B cell (primary cell): ENCODE measurements around the gene PIP4K2C. TPM values are rescaled to one million over a fixed set of nuclear protein-coding genes. Genes with fewer than 3 reads are reported as not detected.

Experiments used
- ATAC-seq: fragments of 200-7000 bp; cut with Tn5 transposase; one replicate; pipeline ENCODE4 v1.10.0; 2021; ENCODE audit warnings: low read depth, mild to moderate bottlenecking, moderate number of reproducible peaks, moderate library complexity
- CTCF ChIA-PET: fragments of 350-600 bp; sonication (Branson Sonifier 250); formaldehyde crosslinking; loops from one replicate; lab custom pipeline; 2021; ENCODE audit warnings: antibody characterized with exemption, inconsistent platforms; lab: Charles Lee
- POLR2A ChIA-PET: fragments of 350-600 bp; sonication (Branson Sonifier 250); formaldehyde crosslinking; loops from one replicate; lab custom pipeline; 2021; ENCODE audit warnings: antibody characterized with exemption; lab: Charles Lee
- DNase-seq: peaks from one replicate; pipeline ENCODE4 v3.0.0; 2013
- H2AFZ ChIP-seq: 2 replicates; pipeline ENCODE4 v1.6.1; 2012; ENCODE audit warnings: mild to moderate bottlenecking, low read depth, low read length; ENCODE audit not compliant: insufficient read depth, poor library complexity, severe bottlenecking
- H3K27ac ChIP-seq, 2 donors: 1 replicate in 1 of 2; 2 replicates in 1 of 2; pipeline ENCODE4 v1.5.1; 2012 to 2013; ENCODE audit warnings: low read length in 2 of 2, mild to moderate bottlenecking in 2 of 2, moderate library complexity in 1 of 2
- H3K27me3 ChIP-seq, 4 experiments: fragments of 200-600 bp in 1 of 4; sonication (generic) in 1 of 4; replicated peaks in 1 of 4; 1 replicate in 2 of 4; 2 replicates in 2 of 4; pipeline versions ENCODE4 v1.6.1 to v1.7.0; 2013 to 2016; ENCODE audit warnings: low read length in 3 of 4, mild to moderate bottlenecking in 2 of 4, mixed read lengths in 1 of 4, moderate library complexity in 1 of 4; ENCODE audit not compliant: insufficient read depth in 4 of 4, control insufficient read depth in 3 of 4; ENCODE audit errors: control extremely low read depth in 1 of 4
- H3K36me3 ChIP-seq, 2 experiments: replicated peaks in 1 of 2; 1 replicate in 1 of 2; 2 replicates in 1 of 2; pipeline versions ENCODE4 v1.6.1 to v1.7.1; 2013; ENCODE audit warnings: low read length in 1 of 2; ENCODE audit not compliant: insufficient read depth in 2 of 2, control insufficient read depth in 1 of 2; ENCODE audit errors: control extremely low read depth in 1 of 2, extremely low read depth in 1 of 2
- H3K4me1 ChIP-seq, 2 donors: fragments of 200-600 bp in 1 of 2; sonication (generic) in 1 of 2; 1 replicate in 1 of 2; 2 replicates in 1 of 2; pipeline versions ENCODE4 v1.5.1 to v1.6.1; 2013 to 2017; ENCODE audit warnings: low read length in 2 of 2; ENCODE audit not compliant: control insufficient read depth in 2 of 2, insufficient read depth in 2 of 2
- H3K4me2 ChIP-seq: replicated peaks from 2 replicates; pipeline ENCODE3; 2012; ENCODE audit warnings: mild to moderate bottlenecking, low read depth, low read length; ENCODE audit not compliant: poor library complexity, severe bottlenecking
- H3K4me3 ChIP-seq, 5 experiments: fragments of 200-600 bp in 1 of 5; sonication (generic) in 1 of 5; 1 replicate in 3 of 5; 2 replicates in 2 of 5; pipeline versions ENCODE4 v1.5.1 to v1.7.0; 2011 to 2016; ENCODE audit warnings: low read length in 4 of 5, mild to moderate bottlenecking in 4 of 5, low read depth in 2 of 5, control low read depth in 1 of 5, moderate library complexity in 1 of 5; ENCODE audit not compliant: insufficient read depth in 1 of 5; ENCODE audit errors: control extremely low read depth in 1 of 5, extremely low read depth in 1 of 5
- H3K79me2 ChIP-seq: fragments of 200-600 bp; sonication (generic); one replicate; pipeline ENCODE4 v1.6.0; 2016; ENCODE audit warnings: low read length; ENCODE audit not compliant: control insufficient read depth, insufficient read depth
- H3K9ac ChIP-seq: fragments of 200-600 bp; sonication (generic); 2 replicates; pipeline ENCODE4 v1.6.1; 2017; ENCODE audit warnings: mild to moderate bottlenecking, low read length, moderate library complexity
- H3K9me3 ChIP-seq, 3 donors: one replicate each; pipeline versions ENCODE4 v1.6.1 to v1.7.1; 2013; ENCODE audit warnings: low read length in 2 of 3; ENCODE audit not compliant: control insufficient read depth in 2 of 3, insufficient read depth in 1 of 3; ENCODE audit errors: control extremely low read depth in 1 of 3
- H4K20me1 ChIP-seq: 2 replicates; pipeline ENCODE4 v1.6.0; 2012; ENCODE audit warnings: mild to moderate bottlenecking, low read length; ENCODE audit not compliant: insufficient read depth, control insufficient read depth, poor library complexity, severe bottlenecking
- H3K27ac Mint-ChIP-seq: one replicate; pipeline ENCODE4 v1.8.0; 2021; ENCODE audit warnings: mixed read lengths
- H3K27me3 Mint-ChIP-seq: one replicate; pipeline ENCODE4 v1.8.0; 2021; ENCODE audit warnings: mixed read lengths
- H3K4me1 Mint-ChIP-seq: one replicate; pipeline ENCODE4 v1.8.0; 2021; ENCODE audit warnings: mixed read lengths
- H3K4me3 Mint-ChIP-seq: one replicate; pipeline ENCODE4 v1.8.0; 2021; ENCODE audit warnings: mixed read lengths
- H3K9me3 Mint-ChIP-seq: one replicate; pipeline ENCODE4 v1.8.0; 2022; ENCODE audit warnings: mixed read lengths; ENCODE audit not compliant: insufficient read depth
- CTCF ChIP-seq: fragments of 200-600 bp; IDR thresholded peaks from one replicate; pipeline ENCODE4 v1.8.0; 2022; ENCODE audit warnings: antibody characterized with exemption, mild to moderate bottlenecking
- EZH2 ChIP-seq: IDR thresholded peaks from 2 replicates; pipeline ENCODE4 v1.6.1; 2012; ENCODE audit warnings: borderline replicate concordance, low read depth, mild to moderate bottlenecking, moderate library complexity, low read length; ENCODE audit not compliant: insufficient read depth, poor library complexity, severe bottlenecking
- WGBS: methylation state at CpG from one replicate; pipeline ENCODE4 v1.1.5; 2013; ENCODE audit warnings: missing lambda C conversion rate; ENCODE audit not compliant: insufficient coverage; 5-methylcytosine and 5-hydroxymethylcytosine counted together
- intact Hi-C: fragments of 100-400 bp; cut with micrococcal nuclease; formaldehyde crosslinking; loops from one replicate; pipeline ENCODE4 v1.10.0; 2022
- polyA plus RNA-seq: library from polyadenylated mRNA; depleted of rRNA; stranded (reverse); fragments of >200 nt; gene quantifications from 2 replicates; pipeline ENCODE4 v1.2.3, GENCODE V29; 2012
- total RNA-seq, 2 donors: library from RNA; stranded (reverse); fragments of 120-200 nt in 1 of 2; gene quantifications; 1 replicate in 1 of 2; 2 replicates in 1 of 2; pipeline versions ENCODE4 v1.2.3 to v1.2.4, GENCODE V29; 2013 to 2022

PIP4K2C gene
- total and polyA plus RNA-seq, 2 donors (not counting 1 experiment from before 2014, with no cell fraction given) = 20.1 to 21.3 TPM

- DNase-seq (no peak), ATAC-seq (no peak)
- peaks cover 0 to 11% (median 0%) of the 10 kb centered on the region in 3 donors for H3K9me3 ChIP-seq
- no peak overlapping the region for H3K27ac ChIP-seq
- H3K9ac ChIP-seq = no peak overlapping the region
- WGBS = 20% methylated on average over 1 of the region's 2 CpGs
- peaks cover 19% of the 10 kb centered on the region for H3K4me1 Mint-ChIP-seq
- TF ChIP-seq EZH2 = no peak
- no peak for TF ChIP-seq CTCF
- no peak overlapping the region for H2AFZ ChIP-seq
- H3K36me3 ChIP-seq = peaks cover 5 to 30% of the 10 kb centered on the region in 2 experiments
- peaks cover 0 to 29% (median 8%) of the 10 kb centered on the region in 4 experiments for H3K27me3 ChIP-seq
- ChIA-PET POLR2A (interaction anchor here (0.6 kb wide), 1 partner anchor 80 kb away, joined by 3 read pairs; no protein-coding TSS in a partner anchor), CTCF (interaction anchor here (0.7 to 1.5 kb wide), 4 partner anchors 10 to 24 kb away, joined by 3 to 5 read pairs (median 4); no protein-coding TSS in a partner anchor)
- no peaks in the 10 kb centered on the region for H3K9me3 Mint-ChIP-seq
- intact Hi-C loops = no loop called here
- no peak overlapping the region for H3K4me3 ChIP-seq
- no peak overlapping the region for H3K4me2 ChIP-seq
- peaks cover 11% of the 10 kb centered on the region in 2 donors for H3K4me1 ChIP-seq
- H3K27ac Mint-ChIP-seq = no peak overlapping the region
- no peaks in the 10 kb centered on the region for H3K79me2 ChIP-seq
- H3K4me3 Mint-ChIP-seq = no peak overlapping the region
- no peaks in the 10 kb centered on the region for H4K20me1 ChIP-seq
- H3K27me3 Mint-ChIP-seq = peaks cover 18% of the 10 kb centered on the region
Observed at GRCh38 chr12:57603324-57603723, 12.3 kb downstream of the PIP4K2C start.

GRCh38 chr12:57603815-57604453 is 12.9 kb downstream of the PIP4K2C start:
- intact Hi-C loops = no loop called here
- peak overlapping the region; percentile 79 for H2AFZ ChIP-seq
- Mint-ChIP-seq H3K4me1 (peaks cover 19% of the 10 kb centered on the region), H3K27me3 (peaks cover 24% of the 10 kb centered on the region), H3K27ac (peak overlapping the region; percentile 59), H3K9me3 (no peaks in the 10 kb centered on the region), H3K4me3 (peak overlapping the region; percentile 82)
- H3K4me3 ChIP-seq = peak overlapping the region in 3 of 5 experiments; percentile 38 to 62 (median 55)
- TF ChIP-seq CTCF (no peak), EZH2 (no peak)
- peaks cover 0 to 33% (median 11%) of the 10 kb centered on the region in 4 experiments for H3K27me3 ChIP-seq
- peaks cover 0 to 11% (median 0%) of the 10 kb centered on the region in 3 donors for H3K9me3 ChIP-seq
- H3K27ac ChIP-seq = no peak overlapping the region
- H3K36me3 ChIP-seq = peaks cover 5 to 29% of the 10 kb centered on the region in 2 experiments
- peaks cover 11% of the 10 kb centered on the region in 2 donors for H3K4me1 ChIP-seq
- H4K20me1 ChIP-seq = no peaks in the 10 kb centered on the region
- H3K79me2 ChIP-seq = no peaks in the 10 kb centered on the region
- ATAC-seq = no peak
- WGBS = no CpG with 5 or more reads among the region's 6 CpGs
- H3K9ac ChIP-seq = peak overlapping the region; percentile 65
- no peak for DNase-seq
- ChIA-PET CTCF (interaction anchor here (0.7 to 1.5 kb wide), 5 partner anchors 11 to 25 kb away, joined by 3 to 5 read pairs (median 3); no protein-coding TSS in a partner anchor), POLR2A (interaction anchor here (0.6 kb wide), 2 partner anchors 81 to 90 kb away, joined by 3 read pairs; no protein-coding TSS in a partner anchor)
- peak overlapping the region; percentile 88 for H3K4me2 ChIP-seq
